Measurements from ENCODE around the gene ASIC1.

Gene ASIC1

DNA sequence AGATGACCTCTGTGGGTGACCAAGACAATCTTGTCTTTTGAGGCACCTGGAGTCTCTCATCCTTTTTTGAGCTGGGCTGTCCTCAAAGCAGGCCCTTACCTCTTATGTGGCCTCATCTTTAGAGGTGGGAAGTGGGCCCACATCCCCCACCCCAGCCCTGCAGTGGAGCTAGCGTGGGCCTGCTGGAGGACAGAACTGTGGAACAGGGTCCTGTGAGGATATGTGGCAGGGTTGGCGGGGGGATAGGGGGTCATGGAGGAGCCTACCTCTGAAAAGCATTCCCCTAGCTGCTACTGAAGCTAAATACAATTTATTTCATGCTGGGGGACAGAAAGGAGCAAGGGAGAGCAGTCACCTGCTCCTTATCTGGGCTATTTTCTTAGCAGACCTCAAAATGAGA, 46.0 kb downstream of the ASIC1 start:
- Mint-ChIP-seq H3K9me3 (no peaks in the 10 kb centered on the region), H3K4me1 (peaks cover 18% of the 10 kb centered on the region), H3K4me3 (no peak overlapping the region), H3K27ac (no peak overlapping the region), H3K27me3 (peaks cover 8% of the 10 kb centered on the region)
- no peak for ATAC-seq
- no peak for DNase-seq

DNA sequence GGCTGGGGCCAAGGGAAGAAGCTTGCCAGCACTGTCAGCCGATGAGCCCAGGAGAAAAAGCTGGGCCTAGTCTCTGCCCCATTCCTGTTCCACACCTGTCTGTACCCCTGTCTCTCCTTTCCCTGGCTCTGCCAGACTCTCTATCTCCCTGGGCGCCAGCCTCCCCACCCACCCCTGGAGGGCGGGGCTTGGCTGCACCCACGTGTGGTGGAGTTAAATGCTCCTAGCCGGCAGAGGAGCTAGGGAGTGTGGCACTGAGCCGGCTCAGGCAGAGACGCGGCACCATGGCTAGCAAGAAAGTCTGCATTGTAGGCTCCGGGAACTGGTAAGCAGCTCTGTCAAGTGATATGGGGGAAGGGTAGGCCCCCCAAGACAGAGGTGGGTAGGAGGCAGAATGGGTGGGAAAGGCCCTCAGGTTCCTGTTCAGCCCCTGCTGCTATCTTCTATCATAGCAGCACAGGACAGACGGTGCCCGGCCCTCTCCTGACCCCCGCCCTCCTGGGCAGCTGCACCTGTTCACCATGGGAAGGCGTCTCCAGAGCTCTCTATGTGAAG, 46.4 kb downstream of the ASIC1 start, which contains the start of gene GPD1:
GPD1 (plus strand) TSS at position 242 of the 555 bp plus-strand sequence; CDS start at position 285, 43 bp downstream.
- DNase-seq (no peak), ATAC-seq (peak; percentile 54)
- Mint-ChIP-seq H3K27me3 (peaks cover 8% of the 10 kb centered on the region), H3K9me3 (no peaks in the 10 kb centered on the region), H3K27ac (peak within 1 kb of the TSS in 1 of 2 donors; percentile 31), H3K4me3 (no peak within 1 kb of the TSS), H3K4me1 (peaks cover 18% of the 10 kb centered on the region)

DNA sequence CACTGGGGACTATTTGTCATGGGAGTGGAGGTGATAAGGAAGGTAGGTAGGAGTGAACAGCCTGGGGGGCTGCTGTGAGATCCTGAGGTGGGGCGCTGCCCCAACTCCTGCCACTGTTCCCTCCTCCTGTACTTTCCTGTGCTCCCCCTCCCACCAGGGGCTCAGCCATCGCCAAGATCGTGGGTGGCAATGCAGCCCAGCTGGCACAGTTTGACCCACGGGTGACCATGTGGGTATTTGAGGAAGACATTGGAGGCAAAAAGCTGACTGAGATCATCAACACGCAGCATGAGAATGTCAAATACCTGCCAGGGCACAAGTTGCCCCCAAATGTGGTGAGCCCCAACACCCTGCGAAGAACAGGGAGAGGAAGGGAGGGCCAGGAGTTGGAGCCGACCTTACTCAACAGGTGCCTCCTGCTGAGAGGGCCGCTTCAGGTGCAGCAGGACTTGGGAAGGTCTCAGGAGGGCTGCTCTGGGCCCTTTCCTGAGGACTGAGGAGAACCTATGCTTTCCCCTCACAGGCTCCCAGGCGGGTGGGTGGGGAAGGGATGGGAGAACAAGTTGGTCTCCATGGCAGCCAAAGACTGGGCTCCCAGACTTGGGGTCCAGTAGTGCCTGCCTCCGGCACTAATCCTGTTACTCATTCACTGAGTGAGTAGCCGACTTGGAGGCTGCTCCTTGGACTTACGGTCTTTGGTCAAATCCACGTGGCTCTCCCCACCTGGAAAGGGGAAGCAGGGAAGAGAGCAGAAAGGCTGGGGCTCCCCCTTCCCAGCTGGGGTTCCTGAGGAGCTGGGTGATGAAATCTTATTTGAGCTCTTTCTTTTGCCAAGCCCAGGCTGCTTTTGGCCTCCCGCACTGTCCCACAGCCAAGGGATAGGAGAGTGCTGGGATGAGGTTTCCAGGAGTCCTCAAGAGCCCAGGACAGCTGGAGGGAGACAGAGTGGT, 47.3 kb downstream of the ASIC1 start:
- ATAC-seq (no peak), DNase-seq (no peak)
- no peak overlapping the region for H3K27ac Mint-ChIP-seq

DNA sequence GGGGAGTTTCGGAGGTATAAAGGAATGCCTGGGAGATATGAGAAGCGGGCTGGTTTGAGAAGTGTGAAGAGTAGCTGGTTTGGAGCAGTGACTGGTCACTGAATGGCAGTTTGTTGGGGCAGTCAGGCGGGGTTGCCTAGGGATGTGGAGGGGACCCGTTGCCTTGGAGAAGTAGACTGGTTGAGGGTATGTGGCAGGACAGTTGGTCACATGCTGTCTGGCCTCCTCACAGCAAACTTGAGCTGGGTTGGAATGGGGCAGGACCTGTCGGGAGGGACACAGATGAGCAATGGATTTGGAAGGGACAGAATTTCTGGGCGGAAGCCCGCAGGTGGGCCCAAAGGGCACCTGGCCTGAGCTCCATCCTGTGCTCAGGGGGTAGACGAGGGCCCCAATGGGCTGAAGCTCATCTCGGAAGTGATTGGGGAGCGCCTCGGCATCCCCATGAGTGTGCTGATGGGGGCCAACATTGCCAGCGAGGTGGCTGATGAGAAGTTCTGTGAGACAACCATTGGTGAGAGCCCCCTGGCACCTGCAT, 48.6 kb downstream of the ASIC1 start:
- DNase-seq = no peak
- H3K4me1 Mint-ChIP-seq = peaks cover 36% of the 10 kb centered on the region
- H3K9me3 Mint-ChIP-seq = no peaks in the 10 kb centered on the region
- peak overlapping the region in 1 of 2 donors; percentile 71 for H3K27ac Mint-ChIP-seq
- no peak for ATAC-seq
- peaks cover 8% of the 10 kb centered on the region for H3K27me3 Mint-ChIP-seq
- H3K4me3 Mint-ChIP-seq = no peak overlapping the region

More for the DNA sequence above, 47.3 kb downstream of the ASIC1 start:
- Mint-ChIP-seq H3K4me1 (peaks cover 25% of the 10 kb centered on the region), H3K4me3 (no peak overlapping the region), H3K9me3 (no peaks in the 10 kb centered on the region), H3K27me3 (peaks cover 8% of the 10 kb centered on the region)

DNA sequence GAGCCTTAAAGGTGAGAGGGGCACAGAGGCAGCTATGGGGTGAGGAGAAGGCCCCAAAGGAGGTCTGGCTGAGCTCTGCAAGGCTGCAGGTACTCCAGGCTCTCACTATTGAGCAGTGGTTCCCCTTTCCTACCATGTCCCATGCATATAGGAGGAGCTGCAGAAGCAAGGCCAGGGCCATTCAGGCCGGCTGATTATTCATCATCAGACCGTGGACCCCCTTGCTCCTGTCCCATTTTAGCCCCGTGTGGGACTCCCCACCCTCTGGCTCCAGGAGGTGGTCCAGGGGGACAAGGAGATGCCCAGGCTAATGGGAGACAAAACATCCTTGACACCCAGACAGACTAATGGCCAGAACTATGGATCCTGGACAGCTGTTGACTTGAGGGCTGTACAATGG, 49.5 kb downstream of the ASIC1 start:
- no peaks in the 10 kb centered on the region for H3K9me3 Mint-ChIP-seq
- ATAC-seq = no peak
- H3K4me3 Mint-ChIP-seq = no peak overlapping the region
- no peak overlapping the region for H3K27ac Mint-ChIP-seq
- peaks cover 8% of the 10 kb centered on the region for H3K27me3 Mint-ChIP-seq
- DNase-seq = no peak
- H3K4me1 Mint-ChIP-seq = peaks cover 43% of the 10 kb centered on the region

DNA sequence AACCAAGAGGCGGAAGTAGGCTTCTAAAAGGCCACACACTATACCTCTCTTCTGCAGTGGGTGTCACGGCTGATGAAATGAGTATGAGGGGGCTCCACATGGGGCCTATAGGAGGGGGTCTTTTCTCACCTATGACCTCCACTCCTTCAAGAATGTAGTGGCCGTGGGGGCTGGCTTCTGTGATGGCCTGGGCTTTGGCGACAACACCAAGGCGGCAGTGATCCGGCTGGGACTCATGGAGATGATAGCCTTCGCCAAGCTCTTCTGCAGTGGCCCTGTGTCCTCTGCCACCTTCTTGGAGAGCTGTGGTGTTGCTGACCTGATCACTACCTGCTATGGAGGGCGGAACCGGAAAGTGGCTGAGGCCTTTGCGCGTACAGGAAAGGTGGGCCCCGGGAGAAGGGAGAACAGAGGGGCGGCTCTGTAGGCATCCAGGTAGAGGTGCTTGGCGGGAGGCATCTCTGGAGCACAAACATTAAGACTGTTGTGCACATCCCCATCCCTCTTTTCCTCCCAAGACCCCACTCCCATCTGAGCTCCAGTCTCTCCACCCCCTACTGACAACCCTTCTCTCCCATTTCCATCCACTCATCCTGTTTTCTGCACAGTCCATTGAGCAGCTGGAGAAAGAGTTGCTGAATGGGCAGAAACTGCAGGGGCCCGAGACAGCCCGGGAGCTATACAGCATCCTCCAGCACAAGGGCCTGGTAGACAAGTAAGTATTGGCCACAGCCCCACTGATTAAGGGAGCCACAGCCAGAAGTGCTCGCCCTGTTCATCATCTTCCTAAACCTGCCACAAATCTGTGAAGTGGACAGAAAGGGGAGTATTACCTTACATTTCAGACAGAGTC, 50.2 kb downstream of the ASIC1 start:
- Mint-ChIP-seq H3K27ac (no peak overlapping the region), H3K4me1 (peaks cover 42% of the 10 kb centered on the region)

DNA sequence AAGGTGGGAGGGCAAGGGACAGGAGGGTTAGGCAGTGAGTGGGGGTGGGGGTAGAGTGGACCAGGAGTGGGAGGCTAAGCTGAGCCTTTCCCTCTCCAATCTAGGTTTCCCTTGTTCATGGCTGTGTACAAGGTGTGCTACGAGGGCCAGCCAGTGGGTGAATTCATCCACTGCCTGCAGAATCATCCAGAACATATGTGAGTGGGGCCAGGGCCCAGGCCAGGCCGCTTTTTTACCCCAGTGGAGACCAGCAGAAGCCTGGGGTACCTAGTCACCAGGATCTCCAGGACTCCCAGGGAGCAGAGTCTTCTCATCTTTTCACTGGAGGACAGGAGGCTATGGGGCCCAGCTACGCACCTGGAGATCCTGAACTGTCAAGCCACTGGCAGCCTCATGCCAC, 51.9 kb downstream of the ASIC1 start:
- H3K4me1 Mint-ChIP-seq = peaks cover 39% of the 10 kb centered on the region
- peaks cover 3% of the 10 kb centered on the region for H3K27me3 Mint-ChIP-seq
- ATAC-seq (no peak), DNase-seq (no peak)
- H3K9me3 Mint-ChIP-seq = no peaks in the 10 kb centered on the region
- H3K27ac Mint-ChIP-seq = no peak overlapping the region
- H3K4me3 Mint-ChIP-seq = no peak overlapping the region

More for the DNA sequence above, 50.2 kb downstream of the ASIC1 start:
- Mint-ChIP-seq H3K27me3 (peaks cover 8% of the 10 kb centered on the region), H3K9me3 (no peaks in the 10 kb centered on the region), H3K4me3 (no peak overlapping the region)
- no peak for ATAC-seq
- DNase-seq = no peak

DNA sequence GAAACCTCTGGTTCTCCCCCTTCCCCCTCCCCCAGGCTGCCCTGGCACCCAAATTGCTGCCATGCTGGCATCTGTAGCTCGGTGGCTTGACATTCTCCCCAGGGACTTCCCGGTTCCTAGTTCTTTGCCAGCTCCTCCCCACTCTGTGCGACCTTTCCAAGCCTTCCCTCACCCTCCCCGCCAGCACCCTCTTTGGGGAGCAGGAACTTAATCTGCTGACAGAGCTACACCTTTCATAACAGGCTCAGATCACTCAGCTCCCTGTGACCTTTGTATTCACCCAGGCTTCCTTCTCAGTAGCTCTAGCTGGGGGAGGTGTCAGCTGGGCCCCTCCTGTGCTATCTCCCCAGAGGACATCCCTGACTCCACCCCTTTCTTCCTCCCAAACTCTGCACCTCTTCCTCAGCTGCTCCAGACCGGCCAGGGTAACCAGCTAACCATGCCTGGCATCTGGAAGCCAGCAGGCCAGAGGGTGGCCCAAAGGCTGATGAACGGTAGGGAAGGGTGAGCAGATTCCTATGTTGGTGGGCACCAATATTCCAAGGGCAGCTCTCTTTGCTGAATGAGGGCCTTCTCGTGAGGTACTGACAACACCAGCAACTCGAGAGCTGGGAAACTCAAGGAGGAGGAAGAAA, 52.8 kb downstream of the ASIC1 start:
- Mint-ChIP-seq H3K4me1 (peaks cover 44% of the 10 kb centered on the region), H3K9me3 (no peaks in the 10 kb centered on the region), H3K27ac (peak overlapping the region in 1 of 2 donors; percentile 75), H3K27me3 (no peaks in the 10 kb centered on the region), H3K4me3 (peak overlapping the region in 1 of 2 donors; percentile 70)
- no peak for ATAC-seq
- DNase-seq = no peak

DNA sequence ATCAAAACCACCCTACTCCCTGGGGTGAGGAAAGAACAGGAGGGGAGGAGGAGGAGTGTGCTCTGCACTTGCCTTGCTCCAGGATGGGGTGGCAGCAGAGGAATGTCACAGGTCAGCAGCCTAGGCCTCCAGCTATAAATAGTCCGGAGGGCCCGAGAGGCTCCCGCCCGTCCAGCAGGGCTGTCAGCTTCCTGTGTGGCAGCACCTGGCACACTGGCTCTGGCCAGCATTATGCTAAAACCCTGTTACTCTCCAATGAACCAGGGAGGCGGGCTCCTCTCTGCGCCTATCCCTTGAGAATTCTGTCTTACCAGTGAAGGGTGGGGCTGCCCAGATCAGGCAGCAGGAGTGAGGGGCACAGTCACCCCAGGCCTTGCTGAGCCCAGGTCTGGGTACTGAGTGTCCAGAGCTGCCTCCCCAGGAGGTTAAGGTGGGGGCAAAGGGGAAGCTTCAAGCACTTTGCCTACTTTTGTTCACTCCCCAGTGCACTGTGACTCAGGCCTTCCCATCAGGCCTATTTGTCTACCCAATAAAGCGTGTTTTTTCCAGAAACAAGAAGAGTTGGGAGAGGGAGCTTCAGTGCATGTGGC, 53.5 kb downstream of the ASIC1 start:
- no peaks in the 10 kb centered on the region for H3K27me3 Mint-ChIP-seq
- peak overlapping the region; percentile 98 to 99 for H3K4me3 Mint-ChIP-seq
- peak in 1 of 2 donors; percentile 24 for DNase-seq
- H3K4me1 Mint-ChIP-seq = peaks cover 51% of the 10 kb centered on the region
- H3K27ac Mint-ChIP-seq = peak overlapping the region; percentile 91 to 96
- no peak for ATAC-seq
- H3K9me3 Mint-ChIP-seq = no peaks in the 10 kb centered on the region

DNA sequence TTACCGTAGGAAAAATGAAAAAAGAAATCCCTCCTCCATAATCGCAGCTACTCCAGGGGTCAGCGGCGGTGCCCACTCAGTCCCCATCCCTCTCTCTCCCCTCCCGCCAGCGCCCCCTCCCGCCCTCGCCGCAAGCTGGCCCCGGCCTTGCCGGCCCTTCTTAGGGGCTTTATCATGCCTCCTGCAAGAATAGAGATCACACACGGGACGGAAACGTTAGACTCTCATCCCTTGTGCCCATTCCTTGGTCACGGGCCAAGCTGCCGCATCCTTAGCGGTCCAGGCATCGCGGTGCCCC, 53.9 kb downstream of the ASIC1 start:
- H3K27ac Mint-ChIP-seq = peak overlapping the region; percentile 91 to 96
- H3K9me3 Mint-ChIP-seq = no peaks in the 10 kb centered on the region
- H3K4me1 Mint-ChIP-seq = peaks cover 56% of the 10 kb centered on the region
- DNase-seq (no peak), ATAC-seq (no peak)
- H3K4me3 Mint-ChIP-seq = peak overlapping the region; percentile 98 to 99
- no peaks in the 10 kb centered on the region for H3K27me3 Mint-ChIP-seq

DNA sequence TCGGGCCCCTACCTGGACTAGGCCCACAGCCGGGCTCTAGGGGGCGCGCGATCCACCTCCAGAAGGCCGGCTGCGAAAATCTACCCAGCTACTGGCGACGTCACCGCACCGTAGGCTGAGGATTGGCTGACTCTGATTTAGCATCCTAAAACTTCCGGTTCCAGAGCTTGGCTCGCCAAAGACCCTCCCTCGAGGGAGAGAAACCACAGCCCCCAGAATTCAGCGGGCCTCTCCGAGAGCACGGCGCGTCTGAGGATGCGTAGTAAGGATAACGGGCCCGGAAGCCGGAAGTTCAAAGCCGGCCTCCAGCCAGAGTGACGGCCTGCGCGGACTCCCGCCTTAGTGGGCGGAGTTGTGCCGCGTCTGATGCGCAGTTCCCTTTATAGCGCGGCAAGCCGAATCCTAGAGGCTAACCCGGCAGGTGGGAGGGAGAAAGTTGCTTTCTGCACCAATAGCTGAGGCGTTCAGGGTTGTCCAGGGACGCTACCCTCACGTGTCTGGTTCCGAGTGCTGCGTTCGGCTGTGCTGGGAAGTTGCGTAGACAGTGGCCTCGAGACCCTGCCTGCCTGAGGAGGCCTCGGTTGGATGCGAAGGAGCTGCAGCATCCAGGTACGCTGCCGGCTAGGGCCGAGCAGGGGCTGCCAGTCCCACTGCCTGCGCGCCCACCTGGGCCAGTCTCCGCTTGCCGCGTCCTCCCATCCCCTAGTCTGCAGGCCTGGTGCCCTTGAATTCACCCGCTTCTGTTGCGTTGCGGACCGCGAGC, 54.5 kb downstream of the ASIC1 start, which contains the start of gene COX14:
COX14 (plus strand) TSS at position 544 of the 763 bp plus-strand sequence. CDS start 7,808 bp downstream, outside the sequence.
- DNase-seq (peak; percentile 99 to 100), ATAC-seq (peak; percentile 91)
- peak within 1 kb of the TSS; percentile 95 to 98 for H3K27ac Mint-ChIP-seq
- H3K4me3 Mint-ChIP-seq = peak within 1 kb of the TSS; percentile 98 to 99
- H3K9me3 Mint-ChIP-seq = no peaks in the 10 kb centered on the region
- H3K27me3 Mint-ChIP-seq = no peaks in the 10 kb centered on the region
- H3K4me1 Mint-ChIP-seq = peaks cover 61% of the 10 kb centered on the region

DNA sequence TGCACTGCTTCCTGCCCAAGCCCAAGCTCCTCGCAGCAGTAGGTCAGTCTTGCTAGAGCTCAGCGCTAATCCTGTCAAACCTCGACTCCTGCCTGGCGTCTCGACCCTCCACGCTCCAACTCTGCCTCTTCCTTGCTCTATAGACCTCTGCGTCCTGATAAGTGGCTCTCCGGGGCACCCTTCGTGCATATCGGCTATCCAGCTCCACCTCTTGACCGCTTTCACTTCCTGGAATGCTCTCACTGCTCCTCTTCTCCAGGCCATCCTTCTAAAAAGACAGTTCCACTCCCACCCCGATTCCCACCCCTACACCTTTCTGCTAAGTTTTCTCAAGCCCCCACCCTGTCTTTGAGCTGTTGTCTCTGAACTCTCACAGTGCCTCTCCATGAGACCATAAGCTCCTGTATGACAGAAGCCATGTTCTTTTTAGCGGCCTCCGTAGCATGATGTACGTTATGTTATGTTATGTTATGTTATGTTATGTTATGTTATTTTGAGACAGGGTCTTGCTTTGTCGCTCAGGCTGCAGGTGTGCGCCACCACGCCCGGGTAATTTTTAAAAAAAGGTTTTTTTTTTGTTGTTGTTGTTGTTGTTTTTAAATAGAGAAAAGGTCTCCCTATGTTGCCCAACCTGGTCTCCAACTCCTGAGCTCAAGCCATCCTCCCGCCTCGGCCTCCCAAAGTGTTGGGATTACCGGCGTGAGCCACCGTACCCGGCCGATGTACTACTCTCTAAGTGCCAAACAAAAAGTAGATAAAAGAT, 55.2 kb downstream of the ASIC1 start:
- no peaks in the 10 kb centered on the region for H3K9me3 Mint-ChIP-seq
- no peaks in the 10 kb centered on the region for H3K27me3 Mint-ChIP-seq
- H3K27ac Mint-ChIP-seq = peak overlapping the region; percentile 95 to 98
- no peak for ATAC-seq
- no peak for DNase-seq
- peaks cover 67% of the 10 kb centered on the region for H3K4me1 Mint-ChIP-seq
- H3K4me3 Mint-ChIP-seq = peak overlapping the region; percentile 98 to 99

DNA sequence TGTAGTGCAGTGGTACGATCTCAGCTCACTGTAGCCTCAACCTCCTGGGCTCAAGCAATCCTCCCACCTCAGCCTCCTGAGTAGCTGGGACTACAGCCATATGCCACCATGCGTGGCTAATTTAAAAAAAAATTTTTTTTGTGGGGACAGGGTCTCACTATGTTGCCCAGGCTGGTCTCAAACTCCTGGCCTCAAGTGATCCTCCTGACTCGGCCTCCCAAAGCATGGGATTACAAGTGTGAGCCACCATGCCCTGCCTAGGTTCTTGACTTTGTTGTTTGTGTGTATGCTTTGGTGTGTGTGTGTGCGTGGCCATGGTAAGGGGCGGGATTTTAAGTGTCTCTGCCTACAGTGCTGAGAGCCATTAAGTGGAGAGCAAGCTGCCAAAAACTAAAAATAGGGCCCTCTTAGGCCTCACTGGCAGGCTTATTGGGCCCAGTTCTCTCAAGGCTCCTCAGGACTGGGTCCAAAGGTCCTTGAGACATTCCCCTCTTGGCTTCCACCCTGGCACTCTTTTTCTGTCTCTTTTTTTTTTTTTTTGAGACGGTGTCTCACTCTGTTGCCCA, 59.7 kb downstream of the ASIC1 start:
- Mint-ChIP-seq H3K27ac (no peak overlapping the region), H3K4me3 (no peak overlapping the region), H3K4me1 (peaks cover 41% of the 10 kb centered on the region), H3K9me3 (no peaks in the 10 kb centered on the region), H3K27me3 (no peaks in the 10 kb centered on the region)
- ATAC-seq = no peak
- DNase-seq = no peak

All from stimulated activated naive CD8-positive, alpha-beta T cell treated with anti-CD3 and anti-CD28 coated beads, Interleukin-15, amount 100 ng/mL, for 72 hours (primary cell).